Lower leg skin (tissue), 4 donors: Measurements from ENCODE around the gene NDUFB10. TPM values are rescaled to one million over a fixed set of nuclear protein-coding genes. Genes with fewer than 3 reads are reported as not detected.
A peak's percentile ranks its signal among the peaks of the same experiment; 100 is the strongest.

ENCODE experiments used
- DNase-seq, 2 donors: peaks; one replicate each; pipeline ENCODE4 v3.0.0-alpha.2; 2019; ENCODE audit warnings: low spot score in 2 of 2
- H3K4me3 ChIP-seq: fragments of 200-600 bp; sonication (generic); 2 replicates; pipeline ENCODE4 v1.5.1; 2017; ENCODE audit warnings: mild to moderate bottlenecking, low read depth; ENCODE audit not compliant: poor library complexity, severe bottlenecking
- CTCF ChIP-seq, 3 donors: fragments of 450-650 bp; IDR thresholded peaks; one replicate each; pipeline ENCODE4 v1.5.1; 2016; ENCODE audit warnings: antibody characterized with exemption in 3 of 3, mild to moderate bottlenecking in 3 of 3, moderate library complexity in 2 of 3
- POLR2A ChIP-seq, 2 donors: fragments of 450-650 bp; IDR thresholded peaks; one replicate each; pipeline ENCODE4 v1.6.1; 2016 to 2017; ENCODE audit warnings: antibody characterized with exemption in 2 of 2, mild to moderate bottlenecking in 1 of 2, moderate library complexity in 1 of 2
- WGBS, 2 donors: methylation state at CpG; one replicate each; pipeline ENCODE4 v1.1.5; 2018; 5-methylcytosine and 5-hydroxymethylcytosine counted together
- intact Hi-C: fragments of 100-400 bp; cut with DNase I; formaldehyde crosslinking; loops from one replicate; pipeline ENCODE4 v1.15.0; 2023; ENCODE audit warnings: low total_unique reads
- total RNA-seq, 4 donors: library from RNA; depleted of rRNA; stranded (reverse); fragments of >200 nt; gene quantifications; one replicate each; pipeline ENCODE4 v1.1.0, GENCODE V29; 2016

The NDUFB10 gene
- total RNA-seq, 4 donors from 2014 or later, result 183 to 245 (median 217) TPM

- 6 to 8% methylated on average over 12 to 13 of the region's 17 CpGs for WGBS, 2 donors
- no peak for DNase-seq
- TF ChIP-seq CTCF (IDR thresholded peaks at IDR 0.05), result no peak
- TF ChIP-seq POLR2A (IDR thresholded peaks at IDR 0.05), result no peak
- intact Hi-C loops, result no loop called here
- H3K4me3 ChIP-seq, result peak overlapping the region; percentile 72
Measured at GRCh38 chr16:1942047-1942809, 17.1 kb upstream of the NDUFB10 start.

- peak; percentile 99 to 100 for DNase-seq
- WGBS, 2 donors, result 2 to 3% methylated on average over 35 of the region's 77 CpGs
- intact Hi-C loops, result no loop called here
- H3K4me3 ChIP-seq, result peak within 1 kb of the TSS; percentile 72
- TF ChIP-seq POLR2A (IDR thresholded peaks at IDR 0.05) (no peak), CTCF (IDR thresholded peaks at IDR 0.05) (no peak)
Measured at GRCh38 chr16:1942810-1943726, 16.3 kb upstream of the NDUFB10 start, which contains the start of gene MSRB1. TSS of gene MSRB1 (minus strand) at chr16:1943199. CDS start at chr16:1943156, 43 bp downstream.

- WGBS, 2 donors, result 89 to 95% methylated on average over 21 of the region's 21 CpGs
- intact Hi-C loops, result no loop called here
- no peak overlapping the region for H3K4me3 ChIP-seq
- no peak for TF ChIP-seq CTCF (IDR thresholded peaks at IDR 0.05)
- no peak for TF ChIP-seq POLR2A (IDR thresholded peaks at IDR 0.05)
- no peak for DNase-seq
Measured at GRCh38 chr16:1944612-1945199, 14.6 kb upstream of the NDUFB10 start.

- no peak for TF ChIP-seq POLR2A (IDR thresholded peaks at IDR 0.05)
- DNase-seq, result no peak
- WGBS, 2 donors, result 89 to 90% methylated on average over 19 of the region's 19 CpGs
- no peak overlapping the region for H3K4me3 ChIP-seq
- intact Hi-C loops, result no loop called here
Measured at GRCh38 chr16:1945559-1946391, 13.6 kb upstream of the NDUFB10 start.

GRCh38 chr16:1946495-1947368, 12.6 kb upstream of the NDUFB10 start:
- 86% methylated on average over 31 to 38 of the region's 38 CpGs for WGBS, 2 donors
- TF ChIP-seq CTCF (IDR thresholded peaks at IDR 0.05), result no peak
- TF ChIP-seq POLR2A (IDR thresholded peaks at IDR 0.05), result no peak
- intact Hi-C loops, result no loop called here
- H3K4me3 ChIP-seq, result no peak overlapping the region
- no peak for DNase-seq
